HG03066 (cell line): Measurements from ENCODE around the gene DDX5.
"Not testable (repeated sequence)": the region's sequence is repeated elsewhere in the genome, so short reads cannot be mapped to it uniquely, and the experiment has no call there.

Source experiments
- ATAC-seq: cut with Tn5 transposase; IDR thresholded peaks from one replicate; pipeline ENCODE4 v1.9.1; 2021; ENCODE audit warnings: low read depth; ENCODE audit not compliant: unreplicated experiment

Gene DDX5

GRCh38 chr17:64495300-64495699 lies 10.8 kb downstream of the DDX5 start:
- not testable (repeated sequence) for ATAC-seq

- no peak for ATAC-seq
These were observed 12.0 kb downstream of the DDX5 start for GRCh38 chr17:64494121-64494520.

- no peak for ATAC-seq
These were observed 13.5 kb downstream of the DDX5 start for GRCh38 chr17:64492481-64493109.

GRCh38 chr17:64491994-64492393 lies 14.1 kb downstream of the DDX5 start:
- no peak for ATAC-seq

GRCh38 chr17:64491034-64491860 lies 14.8 kb downstream of the DDX5 start:
- ATAC-seq: no peak

GRCh38 chr17:64488301-64488700 lies 17.8 kb downstream of the DDX5 start:
- no peak for ATAC-seq

- ATAC-seq: no peak
These were observed 21.7 kb downstream of the DDX5 start for GRCh38 chr17:64484380-64484779.

GRCh38 chr17:64480951-64481350 lies 25.1 kb downstream of the DDX5 start:
- ATAC-seq: no peak

- ATAC-seq: no peak
These were observed 28.2 kb downstream of the DDX5 start for GRCh38 chr17:64477849-64478248.

- no peak for ATAC-seq
These were observed 33.5 kb downstream of the DDX5 start for GRCh38 chr17:64472564-64472963.

- ATAC-seq: no peak
These were observed 34.6 kb downstream of the DDX5 start for GRCh38 chr17:64471440-64471839.

GRCh38 chr17:64470625-64471024 lies 35.5 kb downstream of the DDX5 start:
- ATAC-seq: no peak

GRCh38 chr17:64466834-64467233 lies 39.3 kb downstream of the DDX5 start:
- ATAC-seq: not testable (repeated sequence)

GRCh38 chr17:64466019-64466735 lies 39.9 kb downstream of the DDX5 start:
- ATAC-seq: no peak

- ATAC-seq: no peak
These were observed 44.3 kb downstream of the DDX5 start for GRCh38 chr17:64461788-64462187.

- ATAC-seq: no peak
These were observed 45.1 kb downstream of the DDX5 start for GRCh38 chr17:64460955-64461354.

- not testable (repeated sequence) for ATAC-seq
These were observed 46.3 kb downstream of the DDX5 start for GRCh38 chr17:64459818-64460217.

- ATAC-seq: no peak
These were observed 46.8 kb downstream of the DDX5 start for GRCh38 chr17:64459284-64459747.

GRCh38 chr17:64458756-64459155 lies 47.3 kb downstream of the DDX5 start:
- ATAC-seq: no peak

- no peak for ATAC-seq
These were observed 48.9 kb downstream of the DDX5 start for GRCh38 chr17:64457156-64457555.
